ENCODE data around the gene GALNT10. TPM values are rescaled to one million over a fixed set of nuclear protein-coding genes. Genes with fewer than 3 reads are reported as not detected.

Gene GALNT10
- total and polyA plus RNA-seq, 10 of the 15 experiments (the other 5 are each of a cell fraction or from before 2014, with no cell fraction given), result 3.9 to 35.4 (median 15.5) TPM

- TF ChIP-seq ZNF687 (IDR thresholded peaks at IDR 0.05) (no peak), MEF2B (IDR thresholded peaks at IDR 0.05; ENCODE audit: partially characterized antibody, poor library complexity, severe bottlenecking) (no peak), MTA2 (IDR thresholded peaks at IDR 0.05; ENCODE audit: low read depth) (no peak), HCFC1 (IDR thresholded peaks at IDR 0.05; ENCODE audit: low read length) (no peak), IRF5 (IDR thresholded peaks at IDR 0.05; ENCODE audit: borderline replicate concordance) (no peak), PAX5 (IDR thresholded peaks at IDR 0.05; ENCODE audit: borderline replicate concordance, low read depth, low read length) (no peak), ATF7 (IDR thresholded peaks at IDR 0.05; ENCODE audit: low read depth) (no peak), CTCF (IDR thresholded peaks at IDR 0.05 in 2 of 3, conservative IDR thresholded peaks at IDR 0.05 in 1 of 3; ENCODE audit: control insufficient read depth in 2 of 3, extremely low read depth in 1 of 3, insufficient read depth in 1 of 3, low read depth in 3 of 3, low read length in 3 of 3) (no peak)
Observed at GRCh38 chr5:154193701-154194121, 3.2 kb downstream of the GALNT10 start (continued).
